CD4-positive, alpha-beta T cell treated with Interleukin-6 for 4 hours (primary cell): ENCODE data around the gene GALR1.

ENCODE experiments used
- DNase-seq: peaks from one replicate; pipeline ENCODE4 v3.0.0-alpha.2; 2020; ENCODE audit warnings: mixed read lengths

GALR1 gene

DNA sequence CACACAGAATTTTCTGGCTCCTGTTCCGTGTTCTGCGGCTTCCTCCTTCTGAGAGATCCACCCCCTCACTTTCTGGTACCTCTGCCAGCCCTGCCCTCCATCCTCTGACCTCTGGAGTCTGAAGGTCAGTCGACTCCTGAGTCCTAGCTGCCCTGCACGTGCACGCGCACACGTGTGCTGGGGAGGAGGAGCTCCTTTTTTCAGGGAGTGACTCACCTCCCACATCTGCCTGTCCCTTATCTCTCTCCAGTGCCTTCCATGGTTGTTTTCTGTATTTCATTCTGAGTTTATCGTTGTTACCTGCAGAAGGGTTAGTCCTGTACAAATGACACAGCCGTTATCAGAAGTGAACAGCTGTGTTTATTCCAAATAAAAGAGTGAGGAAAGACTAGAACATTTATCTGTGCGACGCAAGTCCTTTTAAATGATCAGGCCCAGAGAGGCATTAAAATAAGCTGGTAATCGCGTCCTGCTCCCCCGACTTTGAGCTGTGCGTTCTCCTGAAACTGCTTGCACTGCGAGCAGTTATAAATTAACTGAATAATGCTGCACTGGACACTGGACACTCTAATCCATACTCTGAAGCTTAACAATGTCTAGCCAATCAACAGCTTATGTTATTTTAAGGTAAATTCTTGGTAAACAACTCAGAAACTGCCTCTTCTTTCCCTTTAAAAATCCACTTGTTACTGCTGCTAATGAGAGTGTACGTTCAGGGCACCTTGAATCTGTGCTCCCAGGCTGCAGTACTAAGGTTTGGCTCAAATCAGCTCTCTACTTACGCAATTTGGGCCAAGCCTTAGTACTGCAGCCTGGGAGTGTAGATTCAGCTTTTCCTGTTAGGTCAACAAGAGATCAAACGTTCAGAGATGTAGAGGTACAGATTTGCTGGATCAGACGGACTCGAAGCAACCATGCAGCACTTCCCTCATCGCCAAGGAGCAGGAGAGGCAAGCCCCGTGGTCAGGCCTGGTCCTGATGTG is 72.5 kb downstream of the GALR1 start:
- DNase-seq = no peak

DNA sequence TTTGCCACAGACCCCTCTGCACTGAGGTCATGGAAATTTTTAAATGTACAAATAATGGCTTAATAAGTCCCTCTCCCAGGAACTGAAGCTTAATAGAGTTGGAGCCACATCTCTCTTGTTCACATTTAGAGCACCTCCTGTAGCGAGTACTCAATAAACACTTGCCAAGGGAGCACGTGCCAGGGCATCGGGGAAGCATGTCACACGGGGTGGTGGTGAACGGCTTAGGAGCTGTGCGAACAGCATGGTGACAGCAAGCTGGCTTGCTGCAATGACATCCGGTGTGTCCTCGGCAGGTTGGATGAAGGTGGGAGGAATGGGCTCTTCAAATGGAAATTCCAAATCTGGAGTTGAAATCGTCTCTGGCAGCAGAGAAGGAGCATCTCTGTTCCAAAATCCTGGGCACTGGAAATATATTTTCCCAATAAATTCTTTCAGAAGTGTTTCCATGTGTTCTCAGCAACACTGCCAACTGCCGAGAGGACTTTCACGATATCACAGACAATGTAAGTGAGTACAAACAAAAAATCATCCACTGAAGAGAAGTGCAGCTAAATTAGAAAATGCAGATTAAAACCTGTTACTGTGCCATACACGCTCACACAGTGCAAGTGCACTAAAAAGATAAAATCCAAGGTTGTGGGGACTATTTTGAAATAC is 74.1 kb downstream of the GALR1 start:
- no peak for DNase-seq
